NCI-H1048 (cell line): ENCODE results near the gene CHMP6.

Experiments used
- DNase-seq: peaks from one replicate; lab custom pipeline; 2025; lab: John Stamatoyannopoulos, UW

Gene CHMP6

DNA sequence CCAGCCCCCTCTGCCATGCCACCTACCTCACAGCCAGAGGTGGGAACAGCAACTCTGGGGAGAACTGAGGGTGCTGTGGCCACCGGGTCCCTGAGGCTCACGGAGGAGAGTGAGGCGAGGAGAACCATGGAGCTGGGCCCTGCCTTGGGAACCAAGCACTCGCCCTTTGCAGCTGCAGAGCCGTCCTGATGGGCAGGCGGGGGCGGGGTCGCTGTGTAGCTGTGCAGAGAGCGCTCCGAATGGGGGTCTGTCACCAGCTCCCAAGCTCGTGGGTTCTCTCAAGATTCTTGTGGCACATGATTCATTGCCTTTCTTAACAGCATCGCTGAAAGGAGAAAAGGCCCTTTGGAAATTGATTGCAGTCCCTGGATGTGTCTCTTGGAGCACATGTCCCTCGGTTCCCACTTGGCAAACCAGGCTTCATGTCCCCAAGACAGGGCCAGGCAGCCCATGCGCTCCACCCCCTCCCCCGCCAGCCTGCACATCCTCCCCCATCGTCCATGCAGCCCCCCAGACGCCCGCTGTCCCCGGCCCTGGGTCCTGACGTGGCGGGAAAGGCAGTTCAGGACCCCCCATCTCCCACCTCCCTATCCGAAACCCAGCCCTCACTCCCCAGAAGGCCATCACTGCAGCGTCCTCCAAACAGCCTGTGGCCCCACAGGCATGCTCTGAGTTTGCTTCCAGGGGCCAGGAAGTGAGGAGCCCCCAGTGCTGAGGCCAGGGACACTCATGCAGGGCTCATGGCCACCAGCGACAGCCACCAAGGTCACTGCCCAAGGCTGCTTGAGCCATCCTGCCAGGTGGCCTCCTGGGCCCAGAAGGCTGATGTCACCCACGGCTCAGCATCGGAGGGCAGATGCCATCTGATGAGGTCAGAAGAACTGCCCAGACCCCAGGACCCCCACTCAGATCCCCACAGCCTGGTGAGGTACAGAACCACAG is 20.6 kb upstream of the CHMP6 start:
- DNase-seq, result no peak

DNA sequence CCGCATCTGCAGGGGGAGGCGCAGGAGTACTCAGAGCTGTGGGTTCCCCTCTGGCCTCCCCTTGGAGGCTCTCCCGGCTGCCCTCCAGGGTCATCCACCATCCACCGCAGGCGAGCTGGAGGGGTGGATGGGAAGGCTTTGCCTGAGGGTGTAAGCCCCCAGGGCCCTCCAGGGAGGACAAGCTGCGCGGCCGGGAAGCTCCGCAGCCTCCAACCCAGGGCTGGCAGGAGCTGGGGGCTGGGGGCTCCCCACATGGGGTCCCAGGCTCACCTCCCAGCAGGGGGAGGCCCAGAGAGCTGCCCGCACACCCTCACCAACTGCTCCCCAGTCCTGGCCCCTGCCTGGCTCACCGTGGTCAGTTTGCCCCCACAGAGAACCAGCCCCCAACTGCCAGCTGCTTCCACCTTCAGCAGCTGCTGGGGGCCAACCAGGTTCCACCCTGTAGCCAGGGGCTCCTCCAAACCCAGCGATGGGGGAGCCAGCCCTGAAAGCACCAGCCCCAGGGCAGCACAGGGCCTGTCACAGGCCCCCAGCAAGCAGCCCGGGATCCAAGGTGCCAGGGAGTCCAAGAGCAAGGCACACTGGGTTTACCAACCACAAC is 19.8 kb upstream of the CHMP6 start:
- no peak for DNase-seq

DNA sequence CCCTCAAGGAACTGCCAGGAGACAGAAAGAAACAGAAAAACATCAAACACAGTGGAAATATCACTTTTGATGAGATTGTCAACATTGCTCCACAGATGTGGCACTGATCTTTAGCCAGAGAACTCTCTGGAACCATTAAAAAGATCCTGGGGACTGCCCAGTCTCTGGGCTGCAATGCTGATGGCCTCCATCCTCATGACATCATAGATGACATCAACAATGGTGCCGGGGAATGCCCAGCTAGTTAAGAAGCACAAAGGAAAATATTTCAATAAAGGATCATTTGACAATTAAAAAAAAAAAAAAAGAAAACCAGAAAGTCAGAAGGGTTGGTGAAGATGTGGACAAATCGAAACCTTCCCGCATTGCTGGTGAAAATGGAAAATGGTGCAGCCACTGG is 14.9 kb upstream of the CHMP6 start:
- DNase-seq, result no peak

DNA sequence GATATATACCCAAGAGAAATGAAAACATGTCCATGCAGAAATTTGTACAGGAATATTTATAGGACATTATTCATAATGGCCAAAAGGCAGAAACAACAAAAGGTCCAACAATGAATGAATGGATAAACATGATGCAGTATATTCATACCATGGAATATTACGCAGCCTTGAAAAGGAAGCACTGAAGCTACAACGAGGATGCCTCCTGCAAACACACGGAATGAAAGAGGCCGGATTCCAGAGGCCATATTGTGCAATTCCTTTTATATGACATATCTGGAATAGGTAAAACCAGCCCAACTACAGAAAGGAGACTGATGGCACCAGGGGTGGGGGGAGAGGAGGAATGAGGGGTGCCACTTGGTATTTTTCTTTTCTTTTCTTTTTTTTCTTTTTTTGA is 14.5 kb upstream of the CHMP6 start:
- no peak for DNase-seq

GRCh38 chr17:80978499-80979497 is 12.8 kb upstream of the CHMP6 start:
- DNase-seq, result no peak

GRCh38 chr17:80979547-80980378 is 11.9 kb upstream of the CHMP6 start:
- DNase-seq, result no peak

- DNase-seq, result no peak
Observed at GRCh38 chr17:80980397-80981061, 11.1 kb upstream of the CHMP6 start.

DNA sequence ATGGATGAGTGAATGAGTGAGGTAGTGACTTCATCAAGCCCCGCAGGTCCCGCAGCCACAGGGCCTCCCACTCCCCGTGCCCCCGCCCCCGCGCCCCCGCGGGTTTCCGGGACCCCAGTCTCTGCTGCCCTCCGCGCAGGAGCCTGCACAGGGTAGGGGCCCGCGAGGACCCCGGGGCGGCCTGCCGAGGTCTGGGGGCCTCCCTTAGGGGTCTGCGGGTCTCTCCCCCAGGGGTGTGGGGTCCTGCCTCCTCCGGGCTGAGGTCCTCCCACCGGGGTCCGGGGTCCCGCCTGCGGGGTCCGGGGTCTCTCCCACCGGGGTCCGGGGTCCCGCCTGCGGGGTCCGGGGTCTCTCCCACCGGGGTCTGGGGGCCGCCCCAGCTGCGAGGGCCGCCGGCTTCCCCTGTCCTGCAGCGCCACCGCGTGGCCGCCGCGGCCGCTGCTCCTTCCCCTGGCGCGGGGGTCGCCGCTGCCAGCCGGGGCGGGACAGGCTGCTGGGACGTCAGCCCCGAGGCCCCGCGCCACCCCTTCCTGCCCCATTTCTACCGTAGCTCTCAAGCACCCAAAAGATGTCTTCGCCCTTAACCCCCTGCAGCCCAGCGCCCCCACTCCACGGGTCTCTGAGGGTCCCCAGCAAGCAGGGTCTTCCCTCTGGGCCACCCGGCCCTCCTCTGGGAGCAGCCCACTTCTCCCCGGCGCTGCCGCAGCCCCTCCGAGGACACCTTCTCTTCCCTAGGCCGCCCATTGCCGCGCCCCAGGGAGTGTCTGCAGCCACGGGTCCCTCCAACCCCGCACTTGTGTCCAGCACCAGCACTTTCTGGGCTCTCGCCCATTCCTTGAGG is 10.4 kb upstream of the CHMP6 start:
- no peak for DNase-seq

- DNase-seq, result no peak
Observed at GRCh38 chr17:80981929-80982425, 9.7 kb upstream of the CHMP6 start.

GRCh38 chr17:80982426-80982974 is 9.1 kb upstream of the CHMP6 start:
- DNase-seq, result no peak

GRCh38 chr17:80983545-80983944 is 8.1 kb upstream of the CHMP6 start:
- DNase-seq, result no peak

GRCh38 chr17:80984749-80985148 is 6.9 kb upstream of the CHMP6 start:
- DNase-seq, result no peak

DNA sequence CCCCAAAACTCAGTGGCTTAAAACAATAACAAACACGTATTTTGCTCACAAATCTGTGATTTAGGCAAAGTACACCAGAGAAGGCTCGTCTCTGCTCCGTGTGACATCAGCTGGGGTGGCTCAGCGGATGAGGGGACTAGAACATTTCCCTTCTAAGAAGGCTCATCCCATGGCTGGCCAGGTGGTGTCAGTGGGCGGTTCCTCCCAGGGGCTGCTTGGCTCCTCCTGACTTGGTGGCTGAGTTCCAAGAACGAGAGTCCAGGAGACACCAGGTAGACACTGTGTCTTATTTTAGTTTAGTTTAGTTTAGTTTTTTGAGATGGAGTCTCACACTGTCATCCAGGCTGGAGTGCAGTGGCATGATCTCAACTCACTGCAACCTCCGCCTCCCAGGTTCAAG is 5.6 kb upstream of the CHMP6 start:
- no peak for DNase-seq

- no peak for DNase-seq
Observed at GRCh38 chr17:80986816-80987475, 4.7 kb upstream of the CHMP6 start.

DNA sequence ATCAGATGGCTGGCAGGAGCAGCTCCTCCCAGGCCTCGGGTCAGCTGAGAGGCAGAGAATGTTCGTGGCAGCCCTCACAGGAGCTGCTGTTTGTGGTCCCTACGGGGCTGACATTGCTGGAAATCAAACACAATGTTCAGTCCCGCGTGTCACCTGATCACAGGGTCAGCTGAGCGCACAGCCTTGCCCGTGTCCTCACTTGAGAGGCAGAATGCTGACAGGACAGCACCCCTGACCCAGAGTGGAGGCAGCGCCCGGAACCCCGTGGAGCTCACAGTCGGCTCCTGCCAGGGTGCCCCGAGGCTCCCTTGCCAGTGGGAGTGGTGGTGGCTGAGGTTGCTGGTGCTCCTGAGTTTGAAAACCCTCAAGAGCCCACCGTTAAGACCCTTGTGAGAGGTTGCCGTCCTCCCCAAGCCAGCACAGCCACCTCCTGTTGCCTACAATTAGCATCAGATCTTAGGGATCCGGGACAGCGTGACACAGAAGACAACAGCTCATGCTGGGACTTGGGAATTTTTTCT is 3.6 kb upstream of the CHMP6 start:
- DNase-seq, result no peak

DNA sequence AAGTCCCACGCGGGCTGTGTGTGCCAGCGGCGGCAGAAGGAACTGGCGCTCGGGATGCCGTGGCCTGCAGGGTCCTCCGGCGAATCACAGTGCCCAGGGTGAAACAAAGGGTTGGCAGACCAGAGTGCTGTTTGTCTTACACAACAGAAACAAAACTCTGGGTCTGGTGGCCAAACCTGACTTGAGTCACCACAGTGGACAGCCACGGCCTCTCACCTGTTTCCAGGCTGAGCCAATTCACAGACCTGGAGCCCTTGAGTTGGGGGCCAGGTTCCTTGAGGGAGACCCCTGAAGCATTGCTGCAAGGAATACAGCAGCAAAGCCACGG is 2.1 kb upstream of the CHMP6 start:
- no peak for DNase-seq

DNA sequence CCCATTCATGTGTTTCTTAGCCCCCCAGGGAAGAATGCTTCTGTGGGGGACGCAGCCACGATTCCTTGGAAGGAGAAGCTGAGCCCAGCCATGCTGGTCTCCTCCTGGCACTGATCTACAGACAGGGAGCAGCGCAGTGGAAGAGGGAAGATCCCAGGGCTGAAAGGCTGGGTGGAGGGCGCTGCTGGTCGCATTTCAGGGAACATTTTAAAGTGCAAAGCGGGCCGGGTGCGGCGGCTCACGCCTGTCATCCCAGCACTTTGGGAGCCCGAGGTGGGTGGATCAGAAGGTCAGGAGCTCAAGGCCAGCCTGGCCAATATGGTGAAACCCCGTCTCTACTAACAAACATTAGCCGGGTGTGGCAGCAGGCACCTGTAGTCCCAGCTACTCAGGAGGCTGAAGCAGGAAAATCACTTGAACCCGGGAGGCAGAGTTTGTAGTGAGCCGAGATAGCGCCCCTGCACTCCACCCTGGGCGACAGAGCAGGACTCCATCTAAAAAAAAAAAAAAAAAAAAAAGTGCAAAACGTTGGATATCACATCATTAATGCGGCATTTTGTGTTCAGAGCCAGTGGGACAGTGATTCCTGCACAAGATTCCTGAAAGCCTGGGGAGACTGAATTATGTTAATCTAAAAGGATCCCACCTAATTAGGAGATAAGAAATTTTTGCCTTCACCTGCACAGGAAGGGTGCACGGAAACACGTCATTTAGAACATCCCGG is 558 bp upstream of the CHMP6 start:
- no peak for DNase-seq
